ENCODE data around the gene PLCL1.

GRCh38 chr2:197784956-197785941 is 19.1 kb upstream of the PLCL1 start, which contains the start of gene BOLL:
- no peak for TF ChIP-seq CTCF (IDR thresholded peaks at IDR 0.05)
- no peak for TF ChIP-seq ZFX (IDR thresholded peaks at IDR 0.05; ENCODE audit: borderline replicate concordance)

All from 22Rv1 (cell line).